HK-2 (cell line): ENCODE results near the gene MBD3L2B.
"Not testable (repeated sequence)": the region's sequence is repeated elsewhere in the genome, so short reads cannot be mapped to it uniquely, and the experiment has no call there.

Source experiments
- DNase-seq: peaks from one replicate; pipeline ENCODE4 v3.0.0-alpha.2; 2018; ENCODE audit not compliant: unreplicated experiment

Gene MBD3L2B

DNA sequence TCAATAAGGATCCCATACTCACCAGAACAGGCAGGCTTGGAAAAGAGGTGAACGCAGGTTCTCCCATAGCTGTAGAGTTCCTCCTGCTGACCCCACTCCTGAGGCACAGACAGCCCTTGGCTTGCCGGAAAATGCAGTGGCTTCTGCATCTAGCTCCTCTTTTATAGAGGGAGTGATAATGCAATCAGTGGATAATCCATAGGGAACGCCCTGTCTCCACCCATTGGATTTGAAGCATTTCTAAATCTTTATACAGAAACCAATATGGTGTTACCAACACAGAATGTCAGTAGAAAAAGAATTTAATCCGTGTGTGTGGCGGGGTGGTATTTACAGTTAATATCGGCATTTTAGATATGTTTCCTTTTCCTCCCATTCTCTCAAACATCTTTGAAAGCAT is at the start of gene MBD3L2B:
TSS of gene MBD3L2B (minus strand) at position 101 of the 400 bp plus-strand sequence. CDS start at position 67, 34 bp downstream.
- not testable (repeated sequence) for DNase-seq

DNA sequence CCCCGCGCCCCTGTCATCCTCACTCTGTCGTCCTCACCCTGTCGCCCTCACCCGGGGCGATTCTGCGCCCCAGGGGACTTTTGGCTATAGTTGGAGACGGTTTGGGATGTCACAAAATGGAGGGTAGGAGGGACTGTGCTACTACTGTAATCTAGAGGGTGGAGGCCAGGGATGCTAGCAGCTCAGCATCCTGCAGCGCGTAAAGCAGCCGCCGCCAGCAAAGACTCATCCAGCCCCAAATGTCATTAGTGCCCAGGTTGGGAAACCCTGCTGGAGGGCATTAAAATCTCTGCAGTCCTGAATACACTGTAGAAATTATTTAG is 48.6 kb upstream of the MBD3L2B start:
- DNase-seq = no peak

GRCh38 chr19:7069042-7069903 is 48.0 kb upstream of the MBD3L2B start, which contains the start of gene ZNF557:
Gene ZNF557, plus strand, starts transcription at chr19:7069703. Its CDS starts 5,372 bp downstream, at chr19:7075075.
- DNase-seq = peak; percentile 98

- no peak for DNase-seq
Observed at GRCh38 chr19:7068599-7068998, 47.4 kb upstream of the MBD3L2B start.

- no peak for DNase-seq
Observed at GRCh38 chr19:7067716-7068115, 46.5 kb upstream of the MBD3L2B start.

DNA sequence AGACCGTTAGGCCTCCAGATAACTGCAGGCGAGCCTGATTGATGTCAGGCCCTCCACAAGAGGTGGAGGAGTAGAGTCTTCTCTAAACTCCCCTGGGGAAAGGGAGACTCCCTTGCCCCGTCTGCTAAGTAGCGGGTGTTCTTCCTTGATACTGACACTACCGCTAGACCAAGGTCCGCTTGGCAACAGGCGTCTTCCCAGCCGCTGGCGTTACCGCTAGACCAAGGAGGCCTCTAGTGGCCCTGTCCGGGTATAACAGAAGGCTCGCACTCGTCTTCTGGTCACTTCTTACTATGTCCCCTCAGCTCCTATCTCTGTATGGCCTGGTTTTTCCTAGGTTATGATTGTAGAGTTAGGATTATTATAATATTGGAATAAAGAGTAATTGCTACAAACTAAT is 45.9 kb upstream of the MBD3L2B start:
- DNase-seq = not testable (repeated sequence)

DNA sequence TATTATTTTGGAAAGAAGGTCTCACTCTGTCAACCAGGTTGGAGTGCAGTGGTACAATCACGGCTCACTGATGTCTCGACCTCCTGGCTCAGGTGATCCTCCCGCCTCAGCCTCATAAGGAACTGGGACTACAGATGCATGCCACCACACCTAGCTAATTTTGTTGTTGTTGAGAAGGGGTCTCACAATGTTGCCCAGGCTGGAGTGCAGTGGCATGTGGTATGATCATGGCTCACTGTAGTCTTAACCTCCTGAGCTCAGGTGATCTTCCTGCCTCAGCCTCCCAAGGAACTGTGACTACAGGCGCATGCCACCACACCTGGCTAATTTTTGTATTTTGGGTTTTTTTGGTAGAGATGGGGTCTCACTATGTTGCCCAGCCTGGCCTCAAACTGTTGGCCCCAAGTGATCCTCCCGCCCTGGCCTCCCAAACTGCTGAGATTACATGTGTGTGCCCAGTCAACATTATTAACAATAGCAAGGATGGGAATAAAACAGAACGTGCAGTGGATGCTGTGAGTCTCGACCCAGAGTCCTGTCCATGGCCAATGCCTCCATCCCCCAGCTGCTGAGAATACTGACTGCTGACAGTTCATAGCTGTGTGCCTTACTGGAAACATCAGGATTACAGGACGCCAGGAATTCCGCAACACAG is 42.7 kb upstream of the MBD3L2B start:
- DNase-seq = no peak

DNA sequence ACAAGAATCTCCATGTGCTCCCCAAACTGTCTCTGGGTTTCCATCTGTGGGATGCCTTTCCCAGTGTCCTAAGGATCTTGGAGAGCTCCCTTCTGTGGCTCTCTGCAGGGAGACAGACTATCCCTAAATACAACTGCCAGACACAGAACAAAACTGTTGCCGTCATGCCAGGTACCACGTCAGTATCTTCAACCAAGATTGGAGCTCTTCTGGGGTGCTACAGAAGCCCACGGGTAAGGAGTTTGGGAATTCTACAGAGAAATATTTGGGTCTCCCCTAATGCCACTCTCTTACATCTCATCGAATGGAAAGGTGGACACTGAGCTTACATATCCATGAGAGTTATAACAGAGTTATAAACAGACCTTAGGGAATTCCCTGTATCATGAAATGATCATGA is 42.1 kb upstream of the MBD3L2B start:
- no peak for DNase-seq

DNA sequence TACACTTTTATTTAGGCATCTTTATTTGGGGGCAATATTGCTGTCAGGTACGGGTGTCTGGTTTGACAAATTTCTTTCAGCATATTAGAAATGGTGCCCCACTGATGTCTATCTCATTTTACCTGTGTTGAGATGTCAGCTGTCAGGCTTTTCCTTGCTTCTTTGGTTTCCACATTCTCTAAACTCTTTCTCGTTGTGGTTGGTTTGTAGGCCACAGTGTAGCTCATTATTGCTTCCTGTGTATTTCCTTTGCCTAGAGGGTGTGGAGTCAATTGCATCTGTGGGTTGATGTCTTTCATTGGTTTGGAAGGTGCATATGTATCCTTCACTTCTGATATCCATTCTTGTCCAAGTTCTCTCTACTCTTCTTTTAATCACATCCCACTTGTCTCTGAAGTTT is 38.7 kb upstream of the MBD3L2B start:
- not testable (repeated sequence) for DNase-seq

DNA sequence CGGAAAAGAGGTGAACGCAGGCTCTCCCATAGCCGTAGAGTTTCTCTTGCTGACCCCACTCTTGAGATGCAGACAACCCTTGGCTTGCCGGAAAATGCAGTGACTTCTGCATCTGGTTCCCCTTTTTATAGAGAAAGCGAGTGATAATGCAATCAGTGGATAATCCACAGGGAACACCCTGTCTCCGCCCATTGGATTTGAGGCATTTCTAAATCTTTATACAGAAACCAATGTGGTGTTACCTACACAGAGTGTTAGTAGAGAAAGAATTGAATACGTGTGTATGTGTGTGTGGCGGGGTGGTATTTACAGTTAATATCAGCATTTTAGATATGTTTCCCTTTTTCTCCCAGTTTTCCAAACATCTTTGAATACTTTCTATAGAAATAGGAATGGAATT is 37.3 kb upstream of the MBD3L2B start, which contains the start of gene MBD3L3:
TSS of gene MBD3L3 (minus strand) at position 101 of the 400 bp plus-strand sequence. CDS start at position 30, 71 bp downstream.
- not testable (repeated sequence) for DNase-seq

DNA sequence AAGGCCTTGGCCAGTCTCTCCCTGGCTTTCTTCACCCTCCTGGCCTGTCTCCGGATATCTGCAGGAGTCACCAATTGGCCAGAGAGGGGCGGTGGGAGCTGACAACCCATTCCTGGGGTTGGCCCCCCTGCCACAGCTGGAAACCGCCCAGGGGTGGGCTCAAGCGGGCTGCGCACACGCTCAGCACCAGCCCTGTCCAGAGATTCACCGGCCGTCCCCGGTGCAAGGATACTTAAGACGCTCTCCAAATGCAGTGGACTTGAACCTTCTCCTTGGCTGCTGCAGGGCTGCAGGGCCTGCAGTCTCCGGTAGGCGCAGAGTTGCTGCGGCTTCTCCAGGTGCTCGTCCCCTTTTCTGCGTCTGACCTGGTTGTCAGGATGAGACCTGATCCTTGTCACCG is 35.1 kb upstream of the MBD3L2B start:
- DNase-seq = not testable (repeated sequence)

- DNase-seq = not testable (repeated sequence)
Observed at GRCh38 chr19:7055679-7056078, 34.4 kb upstream of the MBD3L2B start.

GRCh38 chr19:7054635-7055368 is 33.6 kb upstream of the MBD3L2B start:
- DNase-seq = not testable (repeated sequence)

DNA sequence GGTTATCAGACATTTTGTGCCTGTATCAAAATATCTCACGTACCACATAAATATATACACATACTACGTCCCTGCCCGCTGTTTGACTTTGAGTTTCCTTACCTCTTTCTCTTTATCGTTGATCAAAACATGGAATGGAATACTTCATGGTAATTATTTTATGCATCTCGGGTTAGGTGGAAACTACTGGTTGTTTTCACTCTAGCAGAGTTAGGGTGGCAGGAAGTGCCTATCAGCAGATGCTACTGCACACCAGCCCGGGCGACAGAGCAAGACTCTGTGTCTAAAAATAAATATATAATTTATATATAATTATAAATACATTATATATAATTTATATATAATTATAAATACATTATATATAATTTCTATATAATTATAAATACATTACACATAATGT is 31.7 kb upstream of the MBD3L2B start:
- DNase-seq = not testable (repeated sequence)

DNA sequence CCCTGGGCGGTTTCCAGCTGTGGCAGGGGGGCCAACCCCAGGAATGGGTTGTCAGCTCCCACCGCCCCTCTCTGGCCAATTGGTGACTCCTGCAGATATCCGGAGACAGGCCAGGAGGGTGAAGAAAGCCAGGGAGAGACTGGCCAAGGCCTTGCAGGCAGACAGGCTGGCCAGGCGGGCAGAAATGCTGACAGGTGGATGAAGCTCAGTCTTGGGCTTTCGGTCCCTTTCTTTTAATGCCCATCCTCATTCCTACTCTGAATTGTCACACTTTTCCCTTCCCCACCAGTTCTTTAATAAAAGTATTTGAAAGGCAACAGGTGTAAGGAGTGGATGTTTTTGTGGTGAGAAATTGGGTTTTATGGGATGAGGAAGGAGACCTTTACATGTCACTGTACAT is 30.2 kb upstream of the MBD3L2B start:
- not testable (repeated sequence) for DNase-seq

DNA sequence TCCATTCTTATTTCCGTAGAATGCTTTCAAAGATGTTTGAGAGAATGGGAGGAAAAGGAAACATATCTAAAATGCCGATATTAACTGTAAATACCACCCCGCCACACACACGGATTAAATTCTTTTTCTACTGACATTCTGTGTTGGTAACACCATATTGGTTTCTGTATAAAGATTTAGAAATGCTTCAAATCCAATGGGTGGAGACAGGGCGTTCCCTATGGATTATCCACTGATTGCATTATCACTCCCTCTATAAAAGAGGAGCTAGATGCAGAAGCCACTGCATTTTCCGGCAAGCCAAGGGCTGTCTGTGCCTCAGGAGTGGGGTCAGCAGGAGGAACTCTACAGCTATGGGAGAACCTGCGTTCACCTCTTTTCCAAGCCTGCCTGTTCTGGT is 27.8 kb upstream of the MBD3L2B start, which contains the start of gene MBD3L2:
TSS of gene MBD3L2 (plus strand) at position 301 of the 400 bp plus-strand sequence. CDS start at position 354, 53 bp downstream.
- not testable (repeated sequence) for DNase-seq

DNA sequence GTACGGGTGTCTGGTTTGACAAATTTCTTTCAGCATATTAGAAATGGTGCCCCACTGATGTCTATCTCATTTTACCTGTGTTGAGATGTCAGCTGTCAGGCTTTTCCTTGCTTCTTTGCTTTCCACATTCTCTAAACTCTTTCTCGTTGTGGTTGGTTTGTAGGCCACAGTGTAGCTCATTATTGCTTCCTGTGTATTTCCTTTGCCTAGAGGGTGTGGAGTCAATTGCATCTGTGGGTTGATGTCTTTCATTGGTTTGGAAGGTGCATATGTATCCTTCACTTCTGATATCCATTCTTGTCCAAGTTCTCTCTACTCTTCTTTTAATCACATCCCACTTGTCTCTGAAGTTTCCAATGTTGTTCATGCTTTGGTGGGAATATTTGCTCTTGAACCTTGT is 20.3 kb upstream of the MBD3L2B start:
- not testable (repeated sequence) for DNase-seq

GRCh38 chr19:7040079-7040478 is 18.8 kb upstream of the MBD3L2B start, which contains the start of gene MBD3L4:
Gene MBD3L4, minus strand, starts transcription at chr19:7040179. Its CDS starts 35 bp downstream, at chr19:7040144.
- not testable (repeated sequence) for DNase-seq

- DNase-seq = not testable (repeated sequence)
Observed at GRCh38 chr19:7030278-7030677, 9.0 kb upstream of the MBD3L2B start, which contains the start of gene MBD3L5. Gene MBD3L5, plus strand, starts transcription at chr19:7030578. Its CDS starts 34 bp downstream, at chr19:7030612.

DNA sequence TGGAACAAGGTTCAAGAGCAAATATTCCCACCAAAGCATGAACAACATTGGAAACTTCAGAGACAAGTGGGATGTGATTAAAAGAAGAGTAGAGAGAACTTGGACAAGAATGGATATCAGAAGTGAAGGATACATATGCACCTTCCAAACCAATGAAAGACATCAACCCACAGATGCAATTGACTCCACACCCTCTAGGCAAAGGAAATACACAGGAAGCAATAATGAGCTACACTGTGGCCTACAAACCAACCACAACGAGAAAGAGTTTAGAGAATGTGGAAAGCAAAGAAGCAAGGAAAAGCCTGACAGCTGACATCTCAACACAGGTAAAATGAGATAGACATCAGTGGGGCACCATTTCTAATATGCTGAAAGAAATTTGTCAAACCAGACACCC is 7.6 kb upstream of the MBD3L2B start:
- DNase-seq = not testable (repeated sequence)

- no peak for DNase-seq
Observed at GRCh38 chr19:7018828-7019227, 2.4 kb downstream of the MBD3L2B start.

DNA sequence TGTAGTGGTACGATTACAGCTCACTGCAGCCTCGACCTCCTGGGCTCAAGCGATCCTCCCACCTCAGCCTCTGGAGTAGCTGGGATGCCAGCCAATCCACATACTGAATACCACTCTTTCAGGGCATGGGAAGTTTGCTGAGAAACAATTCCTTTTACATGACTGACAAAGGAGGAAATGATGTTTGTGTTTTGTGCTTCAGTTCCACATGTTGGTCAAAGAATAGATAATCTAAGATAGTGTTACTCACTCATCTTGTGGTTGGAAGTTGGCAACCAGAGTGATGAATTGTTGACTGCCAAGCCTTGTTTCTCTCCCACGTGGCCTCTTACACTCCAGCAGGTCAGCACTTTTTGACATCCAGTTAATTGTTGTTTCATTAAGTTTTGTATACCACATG is 7.6 kb downstream of the MBD3L2B start:
- peak; percentile 23 for DNase-seq
